ENCODE results near the gene NUDT22.

Gene NUDT22

DNA sequence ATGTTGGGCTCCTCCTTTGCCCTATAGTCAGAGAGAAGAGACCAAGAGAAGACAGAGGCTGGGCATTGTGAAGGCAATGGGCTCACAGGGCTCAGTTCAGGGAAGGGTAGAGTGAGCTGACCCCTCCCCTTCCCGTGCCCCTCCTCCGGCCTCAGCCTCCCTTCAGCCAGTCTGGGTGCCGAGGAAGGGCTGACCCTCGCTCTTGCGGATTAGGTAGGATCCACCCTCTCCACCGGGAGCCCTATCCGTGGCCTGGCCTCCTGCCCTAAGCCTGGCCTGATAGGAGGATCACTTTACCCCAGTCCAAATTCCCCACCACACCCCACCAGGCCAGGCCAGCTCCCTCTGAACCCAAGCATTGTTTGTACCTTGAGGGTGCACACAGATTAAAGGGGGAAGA, 22.5 kb downstream of the NUDT22 start:
- Histone ChIP-seq H3K4me2 (ENCODE audit: low read length) (no peak overlapping the region), H3K9me3 (replicated peaks; ENCODE audit: low read length) (no peaks in the 10 kb centered on the region), H3K4me1 (ENCODE audit: control insufficient read depth, insufficient read depth, low read length) (peaks cover 40% of the 10 kb centered on the region), H3K27me3 (ENCODE audit: control insufficient read depth, insufficient read depth, low read length) (no peaks in the 10 kb centered on the region), H3K9ac (ENCODE audit: low read depth, low read length) (no peak overlapping the region), H3K4me3 (ENCODE audit: low read length) (no peak overlapping the region), H3K36me3 (ENCODE audit: insufficient read depth, low read length) (peaks cover 10% of the 10 kb centered on the region)

DNA sequence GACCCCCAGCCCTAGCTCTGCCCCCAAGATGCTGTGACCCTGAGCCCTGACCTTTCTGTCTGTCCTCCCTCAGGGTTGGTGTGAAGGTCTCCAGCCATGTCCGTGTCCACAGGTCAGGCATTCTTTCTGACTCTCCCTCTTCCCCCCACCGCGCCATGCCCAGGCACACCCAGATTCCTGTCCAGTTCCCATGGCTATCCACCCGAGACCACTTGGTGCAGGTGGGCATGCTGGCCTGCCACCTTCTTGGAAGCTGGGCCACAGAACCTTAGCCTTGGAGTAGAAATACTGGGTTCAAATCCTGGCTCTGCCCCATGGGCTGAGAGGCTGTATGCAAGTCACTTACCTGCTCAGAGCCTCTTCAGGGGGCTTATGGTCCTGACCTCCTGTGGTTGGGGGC, 23.0 kb downstream of the NUDT22 start:
- no peak overlapping the region for H3K9ac ChIP-seq (ENCODE audit: low read depth, low read length)
- H3K36me3 ChIP-seq (ENCODE audit: insufficient read depth, low read length) = peaks cover 8% of the 10 kb centered on the region
- H3K4me2 ChIP-seq (ENCODE audit: low read length) = no peak overlapping the region
- H3K4me3 ChIP-seq (ENCODE audit: low read length) = no peak overlapping the region
- H3K27me3 ChIP-seq (ENCODE audit: control insufficient read depth, insufficient read depth, low read length) = no peaks in the 10 kb centered on the region
- peaks cover 38% of the 10 kb centered on the region for H3K4me1 ChIP-seq (ENCODE audit: control insufficient read depth, insufficient read depth, low read length)
- no peaks in the 10 kb centered on the region for H3K9me3 ChIP-seq (replicated peaks; ENCODE audit: low read length)

DNA sequence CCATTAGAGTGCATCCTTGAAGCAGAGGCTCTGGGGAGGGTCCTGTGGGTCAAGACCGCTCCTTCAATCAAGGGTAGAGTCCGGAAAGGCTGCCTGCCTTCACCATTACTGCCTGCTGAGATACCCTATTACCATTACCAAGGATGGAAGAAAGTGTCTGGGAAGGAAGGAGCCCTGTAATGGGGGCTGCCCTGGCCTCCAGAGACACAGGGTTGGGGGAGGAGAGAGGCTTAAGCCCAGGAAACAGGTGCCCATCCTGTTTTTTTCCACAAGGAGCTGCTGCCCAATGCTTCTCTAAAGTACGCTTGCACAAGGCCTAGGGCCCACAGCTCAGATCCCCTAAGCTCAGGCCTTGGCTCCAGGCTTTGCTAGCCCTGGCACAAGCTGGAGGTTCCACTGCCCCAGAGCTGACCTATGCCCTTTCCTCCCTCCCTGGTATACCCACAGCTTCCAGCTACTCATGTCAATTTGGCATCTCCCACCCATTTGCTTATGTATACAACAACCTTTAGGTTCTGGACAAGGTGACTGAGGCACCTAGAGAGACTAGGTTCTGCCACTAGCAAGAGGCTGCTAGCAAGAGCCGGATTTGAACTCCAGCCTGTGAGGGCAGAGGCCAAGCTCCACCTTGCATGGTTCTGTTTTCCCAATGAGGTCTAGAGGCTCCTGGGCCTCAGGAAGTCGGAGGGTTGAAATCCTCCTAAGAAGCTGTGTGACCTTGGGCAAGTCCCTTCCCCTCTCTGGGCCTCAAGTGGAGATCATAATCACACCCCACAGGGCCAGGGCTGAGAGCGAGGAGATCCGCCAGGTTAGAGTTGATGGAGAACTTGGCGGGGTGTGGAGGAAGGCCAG, 23.7 kb downstream of the NUDT22 start:
- Histone ChIP-seq H3K9me3 (replicated peaks; ENCODE audit: low read length) (no peaks in the 10 kb centered on the region), H3K27me3 (ENCODE audit: control insufficient read depth, insufficient read depth, low read length) (no peaks in the 10 kb centered on the region), H3K4me1 (ENCODE audit: control insufficient read depth, insufficient read depth, low read length) (peaks cover 34% of the 10 kb centered on the region), H3K9ac (ENCODE audit: low read depth, low read length) (no peak overlapping the region), H3K36me3 (ENCODE audit: insufficient read depth, low read length) (peaks cover 12% of the 10 kb centered on the region), H3K4me2 (ENCODE audit: low read length) (no peak overlapping the region), H3K4me3 (ENCODE audit: low read length) (no peak overlapping the region)

DNA sequence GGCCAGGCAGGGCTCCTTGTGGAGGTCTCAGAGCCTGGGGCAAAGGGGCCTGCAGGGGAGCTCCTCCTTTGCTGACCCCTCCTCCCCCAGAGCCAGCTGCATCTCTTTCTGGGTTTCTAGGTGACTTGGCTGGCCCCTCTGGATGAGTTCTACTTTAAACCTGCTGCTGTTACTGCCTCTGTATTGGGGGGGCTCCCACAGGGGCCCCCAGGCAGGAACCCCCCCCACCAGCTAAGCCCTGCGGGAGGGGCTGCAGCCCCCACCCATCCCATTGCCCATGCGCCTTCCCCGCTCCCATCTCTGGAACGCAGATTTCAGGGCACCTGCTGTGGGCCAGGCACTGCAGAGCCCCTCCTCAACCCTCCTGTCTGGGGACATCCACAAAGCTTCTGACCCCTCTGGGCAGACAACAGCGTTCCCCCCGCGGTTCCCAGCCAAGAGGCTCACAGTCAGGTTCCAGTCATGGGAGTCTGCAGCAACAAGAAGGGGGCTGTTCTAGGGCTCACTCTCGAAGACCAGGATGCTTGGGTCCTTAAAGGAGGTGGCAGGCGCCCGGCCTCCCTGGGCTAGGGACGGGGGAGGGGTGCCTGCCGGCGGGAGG, 24.4 kb downstream of the NUDT22 start:
- Histone ChIP-seq H3K36me3 (ENCODE audit: insufficient read depth, low read length) (peaks cover 15% of the 10 kb centered on the region), H3K4me1 (ENCODE audit: control insufficient read depth, insufficient read depth, low read length) (peaks cover 28% of the 10 kb centered on the region), H3K9me3 (replicated peaks; ENCODE audit: low read length) (no peaks in the 10 kb centered on the region), H3K4me3 (ENCODE audit: low read length) (peak overlapping the region; percentile 92), H3K4me2 (ENCODE audit: low read length) (peak overlapping the region; percentile 88), H3K9ac (ENCODE audit: low read depth, low read length) (peak overlapping the region; percentile 62), H3K27me3 (ENCODE audit: control insufficient read depth, insufficient read depth, low read length) (no peaks in the 10 kb centered on the region)

DNA sequence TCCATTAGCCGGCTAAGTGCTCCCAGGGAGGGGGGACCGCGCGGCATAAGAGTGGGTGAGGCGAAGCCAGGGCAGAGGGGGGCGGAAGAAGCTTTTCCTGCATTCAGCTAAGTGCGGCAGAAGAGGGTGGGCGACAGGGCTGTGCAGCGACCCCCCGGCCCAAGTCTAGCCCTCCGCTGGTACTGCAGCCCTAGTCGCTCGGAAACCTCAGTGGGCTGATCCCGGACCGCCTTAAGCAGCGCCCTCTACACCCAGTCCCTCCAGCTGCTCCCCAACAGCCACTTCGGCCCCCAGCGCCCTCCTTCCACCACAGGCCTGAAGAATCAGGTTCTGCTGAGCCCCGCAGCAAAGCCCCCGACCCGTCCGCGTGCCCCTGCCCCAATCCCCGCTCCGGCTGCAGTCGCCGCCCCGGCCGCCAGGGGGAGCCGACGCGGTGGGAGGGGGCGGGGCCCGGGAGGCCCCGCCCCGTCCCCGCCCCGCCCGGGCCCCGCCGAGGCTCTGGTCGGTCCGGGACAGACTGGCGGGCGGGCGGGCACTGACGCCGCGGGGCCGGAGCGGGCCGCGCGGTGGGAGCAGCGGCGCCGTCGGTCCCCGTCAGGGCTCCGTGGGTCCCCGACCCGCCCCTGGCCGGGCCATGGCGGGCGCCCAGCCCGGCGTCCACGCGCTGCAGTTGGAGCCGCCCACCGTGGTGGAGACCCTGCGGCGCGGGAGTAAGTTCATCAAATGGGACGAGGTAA, 25.1 kb downstream of the NUDT22 start, which contains the start of gene PLCB3:
PLCB3 (plus strand) TSS at position 515 of the 737 bp plus-strand sequence; CDS start at position 635, 120 bp downstream.
- peak within 1 kb of the TSS; percentile 92 for H3K4me3 ChIP-seq (ENCODE audit: low read length)
- peaks cover 28% of the 10 kb centered on the region for H3K4me1 ChIP-seq (ENCODE audit: control insufficient read depth, insufficient read depth, low read length)
- no peaks in the 10 kb centered on the region for H3K27me3 ChIP-seq (ENCODE audit: control insufficient read depth, insufficient read depth, low read length)

DNA sequence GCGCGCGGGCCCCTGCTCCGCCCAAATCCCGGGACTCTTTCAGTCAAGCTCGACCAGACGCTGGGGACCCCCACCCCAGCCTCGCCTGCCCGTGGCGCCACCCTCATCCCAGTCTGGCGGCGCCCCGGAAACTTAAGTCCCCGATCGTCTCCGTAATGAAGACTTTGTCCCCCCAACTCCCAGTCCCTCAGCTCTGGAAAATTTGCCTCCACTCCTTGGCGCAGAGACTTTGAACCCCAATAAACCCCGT, 25.6 kb downstream of the NUDT22 start:
- H3K4me1 ChIP-seq (ENCODE audit: control insufficient read depth, insufficient read depth, low read length) = peaks cover 28% of the 10 kb centered on the region
- peak overlapping the region; percentile 88 for H3K4me2 ChIP-seq (ENCODE audit: low read length)
- H3K27me3 ChIP-seq (ENCODE audit: control insufficient read depth, insufficient read depth, low read length) = no peaks in the 10 kb centered on the region
- peaks cover 27% of the 10 kb centered on the region for H3K36me3 ChIP-seq (ENCODE audit: insufficient read depth, low read length)
- no peaks in the 10 kb centered on the region for H3K9me3 ChIP-seq (replicated peaks; ENCODE audit: low read length)
- H3K9ac ChIP-seq (ENCODE audit: low read depth, low read length) = peak overlapping the region; percentile 93
- H3K4me3 ChIP-seq (ENCODE audit: low read length) = peak overlapping the region; percentile 92

More for the DNA sequence above, 25.1 kb downstream of the NUDT22 start, which contains the start of gene PLCB3:
- peaks cover 22% of the 10 kb centered on the region for H3K36me3 ChIP-seq (ENCODE audit: insufficient read depth, low read length)
- peak within 1 kb of the TSS; percentile 93 for H3K9ac ChIP-seq (ENCODE audit: low read depth, low read length)
- peak within 1 kb of the TSS; percentile 88 for H3K4me2 ChIP-seq (ENCODE audit: low read length)
- H3K9me3 ChIP-seq (replicated peaks; ENCODE audit: low read length) = no peaks in the 10 kb centered on the region

DNA sequence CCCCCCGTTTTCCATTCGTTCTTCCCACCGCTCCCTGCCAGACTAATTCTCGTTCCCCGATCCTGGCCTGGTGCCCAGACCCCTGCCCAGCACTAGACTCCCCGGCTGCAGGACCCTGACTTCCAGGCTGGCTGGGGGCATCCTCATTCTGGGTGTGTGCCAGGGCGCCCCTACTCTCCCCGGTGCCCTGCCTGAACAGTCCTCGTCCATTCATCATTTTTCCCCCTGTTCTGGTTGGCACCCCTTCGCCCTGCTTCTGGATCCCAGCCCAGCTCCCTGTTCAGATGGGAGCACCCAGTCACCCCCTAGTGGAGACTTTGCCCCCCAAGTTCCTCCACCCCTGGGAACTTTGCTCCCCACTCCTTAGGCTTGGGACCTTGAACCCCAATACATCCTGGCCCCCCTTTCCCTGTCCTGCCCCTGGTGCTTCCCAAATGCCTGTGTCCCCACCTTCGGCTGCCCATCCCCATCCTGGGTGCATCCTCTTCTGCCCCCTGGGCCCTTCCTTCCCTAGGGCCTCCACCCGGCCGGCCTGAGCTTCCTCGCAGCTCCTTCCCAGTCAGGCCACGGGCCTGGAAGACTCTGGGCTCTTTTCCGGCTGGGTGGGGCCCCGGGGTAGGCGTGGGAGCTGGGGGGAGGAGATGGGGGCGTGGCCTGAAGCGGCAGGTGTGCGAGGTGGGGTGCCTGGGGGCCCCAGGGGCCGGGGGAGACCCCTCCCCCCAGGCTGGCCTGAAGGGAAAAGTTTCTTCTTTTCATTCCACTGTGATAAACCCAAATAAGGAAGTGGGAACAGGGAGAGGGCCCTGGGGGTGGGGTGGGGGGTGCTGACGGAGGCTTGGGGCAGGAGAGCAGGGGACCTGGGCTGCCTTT, 26.2 kb downstream of the NUDT22 start:
- H3K4me1 ChIP-seq (ENCODE audit: control insufficient read depth, insufficient read depth, low read length) = peaks cover 24% of the 10 kb centered on the region
- H3K9me3 ChIP-seq (replicated peaks; ENCODE audit: low read length) = no peaks in the 10 kb centered on the region
- H3K36me3 ChIP-seq (ENCODE audit: insufficient read depth, low read length) = peaks cover 30% of the 10 kb centered on the region
- peak overlapping the region; percentile 88 for H3K4me2 ChIP-seq (ENCODE audit: low read length)
- H3K9ac ChIP-seq (ENCODE audit: low read depth, low read length) = peak overlapping the region; percentile 93
- H3K27me3 ChIP-seq (ENCODE audit: control insufficient read depth, insufficient read depth, low read length) = no peaks in the 10 kb centered on the region
- H3K4me3 ChIP-seq (ENCODE audit: low read length) = peak overlapping the region; percentile 92

DNA sequence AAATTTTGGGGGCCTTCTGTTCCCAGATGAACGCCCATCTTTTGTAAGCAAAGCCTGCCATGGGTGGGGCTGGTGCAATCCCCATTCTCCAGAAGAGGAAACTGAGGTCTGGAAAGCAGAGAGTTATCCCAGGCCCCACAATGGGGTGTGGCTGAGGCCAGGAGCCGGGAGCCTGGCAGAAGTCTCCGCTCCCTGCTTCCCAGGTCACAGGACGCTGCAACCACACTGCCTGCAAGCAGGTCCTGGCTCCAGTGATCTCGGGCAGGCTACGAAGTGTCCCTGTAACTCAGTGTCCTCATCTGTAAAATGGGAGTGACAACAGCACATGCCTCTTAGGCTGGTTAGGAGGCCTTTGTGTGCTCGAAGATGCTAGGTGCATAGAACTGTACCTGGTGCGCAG, 27.0 kb downstream of the NUDT22 start:
- Histone ChIP-seq H3K27me3 (ENCODE audit: control insufficient read depth, insufficient read depth, low read length) (no peaks in the 10 kb centered on the region), H3K36me3 (ENCODE audit: insufficient read depth, low read length) (peaks cover 34% of the 10 kb centered on the region), H3K4me1 (ENCODE audit: control insufficient read depth, insufficient read depth, low read length) (peaks cover 18% of the 10 kb centered on the region), H3K4me3 (ENCODE audit: low read length) (peak overlapping the region; percentile 92), H3K9me3 (replicated peaks; ENCODE audit: low read length) (no peaks in the 10 kb centered on the region), H3K9ac (ENCODE audit: low read depth, low read length) (peak overlapping the region; percentile 93), H3K4me2 (ENCODE audit: low read length) (peak overlapping the region; percentile 88)

DNA sequence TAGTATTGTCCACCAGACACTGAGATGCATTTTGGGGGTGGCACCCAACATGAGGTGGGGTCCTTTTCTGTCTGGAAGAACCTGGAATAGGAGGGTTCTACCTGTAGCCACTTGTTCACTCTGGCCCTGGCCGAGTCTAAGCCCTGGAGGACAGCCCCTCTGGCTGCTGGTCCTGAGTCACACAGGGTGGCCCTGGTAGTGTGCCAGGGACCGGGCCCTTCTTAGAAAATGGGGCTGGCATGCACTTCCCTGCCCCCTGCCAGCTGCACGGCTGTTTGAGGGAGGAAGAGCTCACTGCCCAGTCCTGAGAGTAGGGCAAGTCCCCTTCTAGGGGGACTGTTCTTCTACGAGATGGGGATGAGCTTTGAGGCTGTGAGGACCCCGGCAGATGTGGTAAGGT, 27.4 kb downstream of the NUDT22 start:
- Histone ChIP-seq H3K27me3 (ENCODE audit: control insufficient read depth, insufficient read depth, low read length) (no peaks in the 10 kb centered on the region), H3K9me3 (replicated peaks; ENCODE audit: low read length) (no peaks in the 10 kb centered on the region), H3K4me2 (ENCODE audit: low read length) (peak overlapping the region; percentile 88), H3K4me3 (ENCODE audit: low read length) (peak overlapping the region; percentile 92), H3K4me1 (ENCODE audit: control insufficient read depth, insufficient read depth, low read length) (peaks cover 18% of the 10 kb centered on the region), H3K9ac (ENCODE audit: low read depth, low read length) (peak overlapping the region; percentile 32), H3K36me3 (ENCODE audit: insufficient read depth, low read length) (peaks cover 38% of the 10 kb centered on the region)

DNA sequence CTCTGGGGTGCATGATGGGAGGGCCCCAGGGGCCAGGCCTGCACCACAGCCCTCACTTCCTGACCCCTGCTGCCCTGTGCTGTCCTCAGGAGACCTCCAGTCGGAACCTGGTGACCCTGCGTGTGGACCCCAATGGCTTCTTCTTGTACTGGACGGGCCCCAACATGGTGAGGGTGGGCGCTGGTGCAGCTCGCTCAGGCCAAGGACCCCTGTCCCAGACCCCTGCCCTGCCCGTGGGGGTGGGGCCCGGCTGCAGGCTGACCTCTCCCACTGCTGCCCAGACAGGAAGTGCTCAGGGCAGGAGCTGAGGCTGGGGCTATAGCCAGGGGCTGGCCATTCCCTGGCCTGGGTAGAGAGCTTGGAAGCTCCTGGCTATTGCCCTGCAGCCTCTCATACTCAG, 28.3 kb downstream of the NUDT22 start:
- peaks cover 47% of the 10 kb centered on the region for H3K36me3 ChIP-seq (ENCODE audit: insufficient read depth, low read length)
- H3K4me3 ChIP-seq (ENCODE audit: low read length) = no peak overlapping the region
- H3K4me2 ChIP-seq (ENCODE audit: low read length) = no peak overlapping the region
- H3K9me3 ChIP-seq (replicated peaks; ENCODE audit: low read length) = no peaks in the 10 kb centered on the region
- H3K27me3 ChIP-seq (ENCODE audit: control insufficient read depth, insufficient read depth, low read length) = no peaks in the 10 kb centered on the region
- no peak overlapping the region for H3K9ac ChIP-seq (ENCODE audit: low read depth, low read length)
- H3K4me1 ChIP-seq (ENCODE audit: control insufficient read depth, insufficient read depth, low read length) = peaks cover 18% of the 10 kb centered on the region
